Uterus (tissue), 2 donors: ENCODE data around the gene MED29.

ENCODE experiments used
- CTCF ChIP-seq, 4 experiments: fragments of 200-600 bp in 2 of 4; fragments of 450-650 bp in 2 of 4; sonication (generic) in 2 of 4; IDR thresholded peaks; one replicate each; pipeline ENCODE4 v1.5.1; 2016 to 2019; ENCODE audit warnings: antibody characterized with exemption in 4 of 4, mild to moderate bottlenecking in 2 of 4, moderate library complexity in 1 of 4
- POLR2A ChIP-seq, 2 donors: fragments of 450-650 bp; IDR thresholded peaks; one replicate each; pipeline ENCODE4 v1.6.1; 2016; ENCODE audit warnings: antibody characterized with exemption in 2 of 2, mild to moderate bottlenecking in 1 of 2, moderate library complexity in 1 of 2

GRCh38 chr19:39415111-39416046 is 24.2 kb downstream of the MED29 start:
- TF ChIP-seq CTCF (IDR thresholded peaks at IDR 0.05) (no peak), POLR2A (IDR thresholded peaks at IDR 0.05) (no peak)
